WTC11 (cell line): ENCODE data around the gene RPL22L1.
"Not testable (repeated sequence)": the region's sequence is repeated elsewhere in the genome, so short reads cannot be mapped to it uniquely, and the experiment has no call there.

Experiments used
- CTCF ChIP-seq: fragments of 200-600 bp; IDR thresholded peaks from 2 replicates; pipeline ENCODE4 v1.8.0; 2022; ENCODE audit warnings: antibody characterized with exemption
- FOXP1 ChIP-seq: sonication (generic); formaldehyde crosslinking; IDR thresholded peaks from 2 replicates; pipeline ENCODE4 v1.8.0; 2022; ENCODE audit warnings: missing genetic modification reagents, mild to moderate bottlenecking, moderate library complexity, borderline replicate concordance

- not testable (repeated sequence) for TF ChIP-seq CTCF; FOXP1 (CRISPR knock-in tag)
Observed at GRCh38 chr3:170877311-170877710, 7.3 kb upstream of the RPL22L1 start.
